HG03520 (cell line): Measurements from ENCODE around the gene SPNS2.
"Not testable (repeated sequence)": the region's sequence is repeated elsewhere in the genome, so short reads cannot be mapped to it uniquely, and the experiment has no call there.

Experiments
- ATAC-seq: cut with Tn5 transposase; IDR thresholded peaks from one replicate; pipeline ENCODE4 v1.9.1; 2021; ENCODE audit warnings: mild to moderate bottlenecking, moderate library complexity; ENCODE audit not compliant: unreplicated experiment

Gene SPNS2

GRCh38 chr17:4562015-4562969 lies 63.6 kb downstream of the SPNS2 start:
- no peak for ATAC-seq

GRCh38 chr17:4565209-4566141 lies 66.8 kb downstream of the SPNS2 start:
- no peak for ATAC-seq

- no peak for ATAC-seq
Observed at GRCh38 chr17:4566785-4567184, 68.1 kb downstream of the SPNS2 start.

GRCh38 chr17:4569591-4569990 lies 70.9 kb downstream of the SPNS2 start:
- no peak for ATAC-seq

GRCh38 chr17:4572131-4572530 lies 73.5 kb downstream of the SPNS2 start:
- ATAC-seq = no peak

GRCh38 chr17:4573115-4573514 lies 74.4 kb downstream of the SPNS2 start:
- ATAC-seq = no peak

- no peak for ATAC-seq
Observed at GRCh38 chr17:4573669-4574068, 75.0 kb downstream of the SPNS2 start.

GRCh38 chr17:4574448-4575045 lies 75.9 kb downstream of the SPNS2 start:
- no peak for ATAC-seq

GRCh38 chr17:4576161-4576558 lies 77.5 kb downstream of the SPNS2 start:
- no peak for ATAC-seq

GRCh38 chr17:4576729-4577322 lies 78.1 kb downstream of the SPNS2 start:
- ATAC-seq = no peak

- no peak for ATAC-seq
Observed at GRCh38 chr17:4577386-4577993, 78.8 kb downstream of the SPNS2 start.

- ATAC-seq = not testable (repeated sequence)
Observed at GRCh38 chr17:4578349-4578748, 79.7 kb downstream of the SPNS2 start.

GRCh38 chr17:4579678-4580077 lies 81.0 kb downstream of the SPNS2 start:
- ATAC-seq = no peak

GRCh38 chr17:4580291-4580690 lies 81.6 kb downstream of the SPNS2 start:
- no peak for ATAC-seq

GRCh38 chr17:4582101-4582501 lies 83.4 kb downstream of the SPNS2 start:
- no peak for ATAC-seq

GRCh38 chr17:4582691-4583090 lies 84.0 kb downstream of the SPNS2 start:
- ATAC-seq = no peak

GRCh38 chr17:4583206-4583605 lies 84.5 kb downstream of the SPNS2 start:
- no peak for ATAC-seq

- ATAC-seq = no peak
Observed at GRCh38 chr17:4583782-4584100, 85.1 kb downstream of the SPNS2 start.

- no peak for ATAC-seq
Observed at GRCh38 chr17:4584101-4584916, 85.6 kb downstream of the SPNS2 start, which contains the start of gene SMTNL2. Gene SMTNL2 (plus strand): TSS chr17:4584529. CDS start chr17:4584606, 77 bp downstream.
